ENCODE data around the gene COQ4.
"Not testable (repeated sequence)": the region's sequence is repeated elsewhere in the genome, so short reads cannot be mapped to it uniquely, and the experiment has no call there.

DNA sequence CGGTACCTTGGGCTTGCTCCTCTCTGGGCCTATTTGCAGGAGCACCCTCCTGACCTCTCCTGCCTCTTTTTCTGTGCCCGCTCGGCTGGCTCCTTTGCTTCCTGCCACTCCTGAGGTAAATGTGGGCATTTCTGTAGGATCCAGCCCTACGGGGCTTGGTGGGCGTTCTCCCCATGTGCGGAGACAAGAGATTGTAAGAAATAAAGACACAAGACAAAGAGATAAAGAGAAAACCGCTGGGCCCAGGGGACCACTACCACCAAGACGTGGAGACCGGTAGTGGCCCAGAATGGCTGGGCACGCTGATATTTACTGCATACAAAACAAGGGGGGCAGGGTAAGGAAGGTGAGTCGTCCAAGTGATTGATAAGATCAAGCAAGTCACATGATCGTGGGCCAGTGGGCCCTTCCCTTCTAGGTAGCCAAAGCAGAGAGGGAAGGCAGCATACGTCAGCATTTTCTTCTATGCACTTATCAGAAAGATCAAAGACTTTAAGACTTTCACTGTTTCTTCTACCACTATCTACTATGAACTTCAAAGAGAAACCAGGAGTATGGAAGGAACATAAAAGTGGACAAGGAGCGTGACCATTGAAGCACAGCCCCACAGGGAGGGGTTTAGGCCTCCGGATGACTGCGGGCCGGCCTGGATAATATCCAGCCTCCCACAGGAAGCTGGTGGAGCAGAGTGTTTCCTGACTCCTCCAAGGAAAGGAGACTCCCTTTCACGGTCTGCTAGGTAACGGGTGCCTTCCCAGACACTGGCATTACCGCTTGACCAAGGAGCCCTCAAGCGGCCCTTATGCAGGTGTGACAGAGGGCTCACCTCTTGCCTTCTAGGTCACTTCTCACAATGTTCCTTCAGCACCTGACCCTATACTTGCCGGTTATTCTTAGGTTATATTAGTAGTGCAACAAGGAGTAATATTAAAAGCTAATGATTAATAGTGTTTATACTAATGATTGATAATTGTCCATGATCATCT, 43.3 kb upstream of the COQ4 start:
- TF ChIP-seq, protein P1, sequence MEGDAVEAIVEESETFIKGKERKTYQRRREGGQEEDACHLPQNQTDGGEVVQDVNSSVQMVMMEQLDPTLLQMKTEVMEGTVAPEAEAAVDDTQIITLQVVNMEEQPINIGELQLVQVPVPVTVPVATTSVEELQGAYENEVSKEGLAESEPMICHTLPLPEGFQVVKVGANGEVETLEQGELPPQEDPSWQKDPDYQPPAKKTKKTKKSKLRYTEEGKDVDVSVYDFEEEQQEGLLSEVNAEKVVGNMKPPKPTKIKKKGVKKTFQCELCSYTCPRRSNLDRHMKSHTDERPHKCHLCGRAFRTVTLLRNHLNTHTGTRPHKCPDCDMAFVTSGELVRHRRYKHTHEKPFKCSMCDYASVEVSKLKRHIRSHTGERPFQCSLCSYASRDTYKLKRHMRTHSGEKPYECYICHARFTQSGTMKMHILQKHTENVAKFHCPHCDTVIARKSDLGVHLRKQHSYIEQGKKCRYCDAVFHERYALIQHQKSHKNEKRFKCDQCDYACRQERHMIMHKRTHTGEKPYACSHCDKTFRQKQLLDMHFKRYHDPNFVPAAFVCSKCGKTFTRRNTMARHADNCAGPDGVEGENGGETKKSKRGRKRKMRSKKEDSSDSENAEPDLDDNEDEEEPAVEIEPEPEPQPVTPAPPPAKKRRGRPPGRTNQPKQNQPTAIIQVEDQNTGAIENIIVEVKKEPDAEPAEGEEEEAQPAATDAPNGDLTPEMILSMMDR (IDR thresholded peaks at IDR 0.05) = not testable (repeated sequence)
- TF ChIP-seq ZFX (IDR thresholded peaks at IDR 0.05; ENCODE audit: borderline replicate concordance) = not testable (repeated sequence)
